ENCODE data around the gene ZMYND8. TPM values are rescaled to one million over a fixed set of nuclear protein-coding genes. Genes with fewer than 3 reads are reported as not detected.

Gene ZMYND8
- total and polyA plus RNA-seq, 2 of the 4 experiments (the other 2 are of a cell fraction) = 24.0 to 28.2 TPM

GRCh38 chr20:47357296-47358038 is 968 bp upstream of the ZMYND8 start (continued):
- TF ChIP-seq RCOR1 (IDR thresholded peaks at IDR 0.05; ENCODE audit: insufficient replicate concordance, low read length) (no peak), BHLHE40 (IDR thresholded peaks at IDR 0.05; ENCODE audit: low read depth, low read length) (peak; percentile 12; the same call in 1 of the 2 replicates), RAD21 (IDR thresholded peaks at IDR 0.05; ENCODE audit: low read length) (peak; percentile 11; the same call in 1 of the 2 replicates)

- no peak for ATAC-seq (ENCODE audit: low read depth)
- peak overlapping the region; percentile 99 for H3K23ac ChIP-seq (ENCODE audit: low read depth, low read length)
- CTCF ChIA-PET = interaction anchor here (0.5 to 1.2 kb wide), 3 partner anchors 21 to 28 kb away, joined by 3 to 7 read pairs (median 4); no protein-coding TSS in a partner anchor
- H4K20me1 ChIP-seq (ENCODE audit: insufficient read depth, low read length) = no peaks in the 10 kb centered on the region
- H3K27me3 ChIP-seq (ENCODE audit: control insufficient read depth, insufficient read depth, low read length) = no peaks in the 10 kb centered on the region
- peak overlapping the region; percentile 56 for H3K4me2 ChIP-seq (ENCODE audit: low read depth, low read length)
- peak overlapping the region; percentile 100 for H3K4ac ChIP-seq (ENCODE audit: low read depth, low read length)
- peak overlapping the region; percentile 98 for H3K27ac ChIP-seq (ENCODE audit: insufficient read depth, low read length)
- H4K5ac ChIP-seq (ENCODE audit: low read depth, low read length) = peak overlapping the region; percentile 100
- peak overlapping the region; percentile 97 to 99 for H4K8ac ChIP-seq (ENCODE audit: low read depth in 2 of 2, low read length in 2 of 2)
- H3K18ac ChIP-seq (ENCODE audit: low read depth, low read length) = peak overlapping the region; percentile 97
- H3K9ac ChIP-seq (ENCODE audit: low read depth, low read length) = peak overlapping the region; percentile 67
- H3K9me1 ChIP-seq (ENCODE audit: insufficient read depth, low read length) = peaks cover 19% of the 10 kb centered on the region
- H3K56ac ChIP-seq (ENCODE audit: extremely low read depth, insufficient read depth, low read length) = peak overlapping the region; percentile 99
- no peaks in the 10 kb centered on the region for H3K36me3 ChIP-seq (ENCODE audit: control insufficient read depth, insufficient read depth, low read length)
- peaks cover 31 to 52% of the 10 kb centered on the region in 2 experiments; a peak in 3 of 4 replicates for H3K79me1 ChIP-seq (ENCODE audit: low read depth in 1 of 2, low read length in 2 of 2)
- H2BK5ac ChIP-seq (ENCODE audit: low read depth, low read length, poor library complexity, severe bottlenecking) = peak overlapping the region; percentile 97
- peak overlapping the region; percentile 98 for H2BK15ac ChIP-seq (ENCODE audit: low read depth, low read length)
- TF ChIP-seq MXI1 (IDR thresholded peaks at IDR 0.05; ENCODE audit: borderline replicate concordance, low read depth, low read length) (no peak), SMC3 (IDR thresholded peaks at IDR 0.05; ENCODE audit: low read depth, low read length) (no peak), ELK1 (IDR thresholded peaks at IDR 0.05; ENCODE audit: borderline replicate concordance, low read depth, low read length) (no peak)
- TF ChIP-seq, protein P1, sequence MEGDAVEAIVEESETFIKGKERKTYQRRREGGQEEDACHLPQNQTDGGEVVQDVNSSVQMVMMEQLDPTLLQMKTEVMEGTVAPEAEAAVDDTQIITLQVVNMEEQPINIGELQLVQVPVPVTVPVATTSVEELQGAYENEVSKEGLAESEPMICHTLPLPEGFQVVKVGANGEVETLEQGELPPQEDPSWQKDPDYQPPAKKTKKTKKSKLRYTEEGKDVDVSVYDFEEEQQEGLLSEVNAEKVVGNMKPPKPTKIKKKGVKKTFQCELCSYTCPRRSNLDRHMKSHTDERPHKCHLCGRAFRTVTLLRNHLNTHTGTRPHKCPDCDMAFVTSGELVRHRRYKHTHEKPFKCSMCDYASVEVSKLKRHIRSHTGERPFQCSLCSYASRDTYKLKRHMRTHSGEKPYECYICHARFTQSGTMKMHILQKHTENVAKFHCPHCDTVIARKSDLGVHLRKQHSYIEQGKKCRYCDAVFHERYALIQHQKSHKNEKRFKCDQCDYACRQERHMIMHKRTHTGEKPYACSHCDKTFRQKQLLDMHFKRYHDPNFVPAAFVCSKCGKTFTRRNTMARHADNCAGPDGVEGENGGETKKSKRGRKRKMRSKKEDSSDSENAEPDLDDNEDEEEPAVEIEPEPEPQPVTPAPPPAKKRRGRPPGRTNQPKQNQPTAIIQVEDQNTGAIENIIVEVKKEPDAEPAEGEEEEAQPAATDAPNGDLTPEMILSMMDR (conservative IDR thresholded peaks at IDR 0.05; ENCODE audit: low read depth, low read length) = no peak
- no peak for DNase-seq
- in situ Hi-C loops (cut with MboI; ENCODE audit: low sequenced_read_pairs) = no loop called here
- no peaks in the 10 kb centered on the region for H3K9me3 ChIP-seq (ENCODE audit: control insufficient read depth, insufficient read depth, low read length)
- H2BK120ac ChIP-seq (ENCODE audit: low read depth, low read length) = peak overlapping the region; percentile 99
- POLR2A ChIA-PET (ENCODE audit: unreplicated experiment) = interaction anchor here (0.6 to 3.4 kb wide), 9 partner anchors 9 to 111 kb away, joined by 3 to 27 read pairs (median 6); no protein-coding TSS in a partner anchor
- peaks cover 75% of the 10 kb centered on the region for H3K4me1 ChIP-seq (ENCODE audit: control insufficient read depth, insufficient read depth, low read length)
- H2BK20ac ChIP-seq (ENCODE audit: low read depth, low read length) = peak overlapping the region; percentile 99
- peak overlapping the region; percentile 100 for H3K14ac ChIP-seq (replicated peaks; ENCODE audit: low read depth, low read length)
- peak overlapping the region; percentile 100 for H2AK9ac ChIP-seq (replicated peaks; ENCODE audit: low read depth, low read length, poor library complexity)
- intact Hi-C loops (cut with micrococcal nuclease) = no loop called here
- no peak overlapping the region for H3K4me3 ChIP-seq (ENCODE audit: insufficient read depth, low read depth, low read length)
- BruUV-seq (replicated peaks) = no TSS peak
- H4K91ac ChIP-seq (ENCODE audit: insufficient read depth, low read depth, low read length) = peak overlapping the region; percentile 100
- peak overlapping the region; percentile 99 for H2AK5ac ChIP-seq (ENCODE audit: low read depth, low read length)
- peak overlapping the region; percentile 82 for H2AFZ ChIP-seq (replicated peaks; ENCODE audit: low read length, poor library complexity)
- dilution Hi-C loops (cut with HindIII; ENCODE audit: low sequenced_read_pairs, unreplicated experiment) = no loop called here
These were observed 326 bp downstream of the ZMYND8 start for GRCh38 chr20:47356220-47356525.

All from IMR-90 (cell line).